HG03558 (cell line): ENCODE results near the gene GANAB.
"Not testable (repeated sequence)": the region's sequence is repeated elsewhere in the genome, so short reads cannot be mapped to it uniquely, and the experiment has no call there.

Source experiments
- ATAC-seq: cut with Tn5 transposase; IDR thresholded peaks from one replicate; pipeline ENCODE4 v1.9.1; 2021; ENCODE audit warnings: moderate number of reproducible peaks; ENCODE audit not compliant: unreplicated experiment; ENCODE audit errors: extremely low read depth

The GANAB gene

GRCh38 chr11:62669420-62670161, 23.2 kb upstream of the GANAB start:
- no peak for ATAC-seq

- ATAC-seq: no peak
Measured at GRCh38 chr11:62667460-62667859, 21.0 kb upstream of the GANAB start.

GRCh38 chr11:62666259-62666926, 20.0 kb upstream of the GANAB start:
- no peak for ATAC-seq

GRCh38 chr11:62665599-62666258, 19.3 kb upstream of the GANAB start:
- peak; percentile 17 for ATAC-seq

- peak; percentile 62 for ATAC-seq
Measured at GRCh38 chr11:62665075-62665598, 18.7 kb upstream of the GANAB start, which contains the start of the genes C11orf98 and CSKMT. Gene C11orf98 (minus strand): TSS chr11:62665210. CDS start chr11:62665169, 41 bp downstream. Gene CSKMT (plus strand): TSS chr11:62665312. CDS start chr11:62665880, 568 bp downstream.

- no peak for ATAC-seq
Measured at GRCh38 chr11:62664405-62665074, 18.1 kb upstream of the GANAB start.

- no peak for ATAC-seq
Measured at GRCh38 chr11:62656796-62657429, 10.5 kb upstream of the GANAB start.

- no peak for ATAC-seq
Measured at GRCh38 chr11:62654297-62654696, 7.9 kb upstream of the GANAB start.

- no peak for ATAC-seq
Measured at GRCh38 chr11:62652161-62653006, 6.0 kb upstream of the GANAB start.

- not testable (repeated sequence) for ATAC-seq
Measured at GRCh38 chr11:62650283-62650682, 3.9 kb upstream of the GANAB start.

GRCh38 chr11:62649486-62649885, 3.1 kb upstream of the GANAB start:
- ATAC-seq: no peak

- no peak for ATAC-seq
Measured at GRCh38 chr11:62648967-62649364, 2.6 kb upstream of the GANAB start.

- ATAC-seq: no peak
Measured at GRCh38 chr11:62648185-62648966, 2.0 kb upstream of the GANAB start.

GRCh38 chr11:62647609-62648005, 1.2 kb upstream of the GANAB start:
- no peak for ATAC-seq

- no peak for ATAC-seq
Measured at GRCh38 chr11:62646825-62647608, 604 bp upstream of the GANAB start.

GRCh38 chr11:62645671-62645945, 805 bp downstream of the GANAB start:
- no peak for ATAC-seq

GRCh38 chr11:62644220-62644619, 2.2 kb downstream of the GANAB start:
- ATAC-seq: no peak

- ATAC-seq: no peak
Measured at GRCh38 chr11:62632492-62632891, 13.9 kb downstream of the GANAB start.
